C4-2B (cell line): ENCODE results near the gene PPM1G.

Source experiments
- CTCF ChIP-seq: fragments of 450-650 bp; conservative IDR thresholded peaks from 2 replicates; pipeline ENCODE4 v1.5.1; 2017; ENCODE audit warnings: mild to moderate bottlenecking
- ZFX ChIP-seq: fragments of 450-650 bp; IDR thresholded peaks from 2 replicates; pipeline ENCODE4 v1.6.1; 2017

- TF ChIP-seq CTCF: no peak
- no peak for TF ChIP-seq ZFX
Observed at GRCh38 chr2:27422958-27423357, 13.6 kb upstream of the PPM1G start.
